ENCODE results near the gene KCNJ12. TPM values are rescaled to one million over a fixed set of nuclear protein-coding genes. Genes with fewer than 3 reads are reported as not detected.

KCNJ12 gene
- total and polyA plus RNA-seq, 2 of the 4 experiments (the other 2 are of a cell fraction), result under 0.01 to 0.10 TPM

- Histone ChIP-seq H3K4ac (ENCODE audit: low read depth, low read length) (no peak overlapping the region), H4K91ac (ENCODE audit: insufficient read depth, low read depth, low read length) (no peak overlapping the region), H3K56ac (ENCODE audit: extremely low read depth, insufficient read depth, low read length) (no peak overlapping the region), H3K18ac (ENCODE audit: low read depth, low read length) (no peak overlapping the region), H3K27me3 (ENCODE audit: control insufficient read depth, insufficient read depth, low read length) (peaks cover 47% of the 10 kb centered on the region), H2AK9ac (replicated peaks; ENCODE audit: low read depth, low read length, poor library complexity) (no peak overlapping the region), H3K9me1 (ENCODE audit: insufficient read depth, low read length) (no peaks in the 10 kb centered on the region), H2BK20ac (ENCODE audit: low read depth, low read length) (no peak overlapping the region), H2BK15ac (ENCODE audit: low read depth, low read length) (no peak overlapping the region), H3K4me2 (ENCODE audit: low read depth, low read length) (no peak overlapping the region), H3K4me3 (ENCODE audit: insufficient read depth, low read depth, low read length) (no peak overlapping the region), H2BK120ac (ENCODE audit: low read depth, low read length) (no peak overlapping the region), H3K9ac (ENCODE audit: low read depth, low read length) (no peak overlapping the region), H3K9me3 (ENCODE audit: control insufficient read depth, insufficient read depth, low read length) (no peaks in the 10 kb centered on the region), H2AK5ac (ENCODE audit: low read depth, low read length) (no peak overlapping the region), H3K27ac (ENCODE audit: insufficient read depth, low read length) (no peak overlapping the region), H3K4me1 (ENCODE audit: control insufficient read depth, insufficient read depth, low read length) (no peaks in the 10 kb centered on the region), H3K36me3 (ENCODE audit: control insufficient read depth, insufficient read depth, low read length) (no peaks in the 10 kb centered on the region), H3K79me1 (ENCODE audit: low read depth in 1 of 2, low read length in 2 of 2) (no peaks in the 10 kb centered on the region), H3K23ac (ENCODE audit: low read depth, low read length) (no peak overlapping the region), H3K14ac (replicated peaks; ENCODE audit: low read depth, low read length) (no peak overlapping the region), H2BK5ac (ENCODE audit: low read depth, low read length, poor library complexity, severe bottlenecking) (no peak overlapping the region), H4K8ac (ENCODE audit: low read depth in 2 of 2, low read length in 2 of 2) (no peak overlapping the region), H2AFZ (replicated peaks; ENCODE audit: low read length, poor library complexity) (no peak overlapping the region), H4K20me1 (ENCODE audit: insufficient read depth, low read length) (no peaks in the 10 kb centered on the region; the same call in 1 of the 2 replicates), H4K5ac (ENCODE audit: low read depth, low read length) (no peak overlapping the region)
- BruUV-seq (replicated peaks), result no TSS peak
- dilution Hi-C loops (cut with HindIII; ENCODE audit: low sequenced_read_pairs, unreplicated experiment) (no loop called here), intact Hi-C loops (cut with micrococcal nuclease) (no loop called here), in situ Hi-C loops (cut with MboI; ENCODE audit: low sequenced_read_pairs) (no loop called here)
- CTCF ChIA-PET, result no interaction called here
- 80% methylated on average over 2 of the region's 7 CpGs; no CpG with 5 or more reads in 1 of the 2 experiments for WGBS, 2 experiments (ENCODE audit: extremely low coverage in 2 of 2, insufficient read length in 1 of 2)
- DNase-seq (no peak), ATAC-seq (ENCODE audit: low read depth) (no peak)
- POLR2A ChIA-PET (ENCODE audit: unreplicated experiment), result no interaction called here
- TF ChIP-seq CHD1 (IDR thresholded peaks at IDR 0.05; ENCODE audit: low read depth, low read length) (no peak), ELK1 (IDR thresholded peaks at IDR 0.05; ENCODE audit: borderline replicate concordance, low read depth, low read length) (no peak)
Measured at GRCh38 chr17:21365016-21365415, 11.1 kb upstream of the KCNJ12 start.
